GM19043 (cell line): ENCODE data around the gene SPACDR.

Source experiments
- ATAC-seq: cut with Tn5 transposase; IDR thresholded peaks from one replicate; pipeline ENCODE4 v1.9.1; 2021; ENCODE audit warnings: low read depth; ENCODE audit not compliant: unreplicated experiment

The SPACDR gene

GRCh38 chr7:100486111-100486636 is 22.1 kb upstream of the SPACDR start:
- no peak for ATAC-seq

- ATAC-seq: no peak
Measured at GRCh38 chr7:100485471-100485876, 21.4 kb upstream of the SPACDR start.

GRCh38 chr7:100484673-100485045 is 20.6 kb upstream of the SPACDR start:
- no peak for ATAC-seq

GRCh38 chr7:100483722-100484672 is 19.9 kb upstream of the SPACDR start, which contains the start of gene NYAP1:
TSS of gene NYAP1 (plus strand) at chr7:100483927. CDS start at chr7:100485312, 1,385 bp downstream.
- ATAC-seq: no peak

- no peak for ATAC-seq
Measured at GRCh38 chr7:100483090-100483721, 19.1 kb upstream of the SPACDR start.

GRCh38 chr7:100482728-100483089 is 18.6 kb upstream of the SPACDR start:
- no peak for ATAC-seq

- ATAC-seq: no peak
Measured at GRCh38 chr7:100481466-100481865, 17.4 kb upstream of the SPACDR start.

- ATAC-seq: no peak
Measured at GRCh38 chr7:100478958-100479660, 15.0 kb upstream of the SPACDR start, which contains the start of gene TSC22D4. TSS of gene TSC22D4 (minus strand) at chr7:100479214. CDS start at chr7:100478038, 1,176 bp downstream.

- no peak for ATAC-seq
Measured at GRCh38 chr7:100477871-100478267, 13.8 kb upstream of the SPACDR start.

GRCh38 chr7:100476903-100477870 is 13.1 kb upstream of the SPACDR start:
- no peak for ATAC-seq

- no peak for ATAC-seq
Measured at GRCh38 chr7:100476101-100476780, 12.2 kb upstream of the SPACDR start.

- ATAC-seq: no peak
Measured at GRCh38 chr7:100475549-100475948, 11.5 kb upstream of the SPACDR start.

GRCh38 chr7:100472854-100473499 is 8.9 kb upstream of the SPACDR start:
- ATAC-seq: no peak

GRCh38 chr7:100472121-100472851 is 8.2 kb upstream of the SPACDR start:
- no peak for ATAC-seq

- no peak for ATAC-seq
Measured at GRCh38 chr7:100471021-100471420, 7.0 kb upstream of the SPACDR start.

- ATAC-seq: no peak
Measured at GRCh38 chr7:100469227-100470044, 5.4 kb upstream of the SPACDR start.
